Effector memory CD4-positive, alpha-beta T cell (primary cell): ENCODE data around the gene REEP6.

Source experiments
- DNase-seq, 3 donors: peaks; one replicate each; pipeline ENCODE4 v3.0.0-alpha.2; 2020
- H3K27ac ChIP-seq: 2 replicates; pipeline ENCODE4 v1.7.0; 2013; ENCODE audit warnings: mild to moderate bottlenecking, low read length, moderate library complexity; ENCODE audit not compliant: insufficient read depth, poor library complexity, severe bottlenecking
- H3K27me3 ChIP-seq: replicated peaks from 2 replicates; pipeline ENCODE4 v1.7.0; 2013; ENCODE audit warnings: mild to moderate bottlenecking, low read length; ENCODE audit not compliant: insufficient read depth, control insufficient read depth, poor library complexity, severe bottlenecking
- H3K36me3 ChIP-seq: 2 replicates; pipeline ENCODE4 v1.7.0; 2013; ENCODE audit warnings: mild to moderate bottlenecking, low read length, moderate library complexity; ENCODE audit not compliant: control insufficient read depth, insufficient read depth
- H3K4me1 ChIP-seq: 2 replicates; pipeline ENCODE4 v1.7.0; 2013; ENCODE audit warnings: low read length, mild to moderate bottlenecking; ENCODE audit not compliant: control insufficient read depth, insufficient read depth, poor library complexity, severe bottlenecking
- H3K4me3 ChIP-seq: 2 replicates; pipeline ENCODE4 v1.7.0; 2013; ENCODE audit warnings: low read length, low read depth, mild to moderate bottlenecking; ENCODE audit not compliant: insufficient read depth, poor library complexity, severe bottlenecking
- H3K9me3 ChIP-seq: 2 replicates; pipeline ENCODE4 v1.7.0; 2013; ENCODE audit warnings: mild to moderate bottlenecking, low read length, moderate library complexity; ENCODE audit not compliant: control insufficient read depth

Gene REEP6

GRCh38 chr19:1509602-1510441, 18.8 kb downstream of the REEP6 start:
- H3K4me1 ChIP-seq, result peaks cover 15% of the 10 kb centered on the region
- no peaks in the 10 kb centered on the region for H3K9me3 ChIP-seq
- no peak overlapping the region for H3K27ac ChIP-seq
- no peaks in the 10 kb centered on the region for H3K27me3 ChIP-seq
- DNase-seq, result no peak
- no peaks in the 10 kb centered on the region for H3K36me3 ChIP-seq
- H3K4me3 ChIP-seq, result no peak overlapping the region

GRCh38 chr19:1510442-1510806, 19.4 kb downstream of the REEP6 start:
- no peak overlapping the region for H3K27ac ChIP-seq
- no peak for DNase-seq
- H3K4me1 ChIP-seq, result peaks cover 15% of the 10 kb centered on the region
- no peaks in the 10 kb centered on the region for H3K27me3 ChIP-seq
- no peaks in the 10 kb centered on the region for H3K36me3 ChIP-seq
- H3K9me3 ChIP-seq, result no peaks in the 10 kb centered on the region
- no peak overlapping the region for H3K4me3 ChIP-seq

- peaks cover 15% of the 10 kb centered on the region for H3K4me1 ChIP-seq
- DNase-seq, result no peak
- H3K9me3 ChIP-seq, result no peaks in the 10 kb centered on the region
- no peaks in the 10 kb centered on the region for H3K27me3 ChIP-seq
- H3K36me3 ChIP-seq, result no peaks in the 10 kb centered on the region
- no peak overlapping the region for H3K27ac ChIP-seq
- H3K4me3 ChIP-seq, result no peak overlapping the region
Measured at GRCh38 chr19:1510807-1511206, 19.8 kb downstream of the REEP6 start.

GRCh38 chr19:1511318-1512317, 20.6 kb downstream of the REEP6 start:
- no peak overlapping the region for H3K27ac ChIP-seq
- H3K9me3 ChIP-seq, result no peaks in the 10 kb centered on the region
- no peak overlapping the region for H3K4me3 ChIP-seq
- no peaks in the 10 kb centered on the region for H3K27me3 ChIP-seq
- DNase-seq, result no peak
- no peaks in the 10 kb centered on the region for H3K36me3 ChIP-seq
- H3K4me1 ChIP-seq, result peaks cover 15% of the 10 kb centered on the region

- H3K27me3 ChIP-seq, result no peaks in the 10 kb centered on the region
- peak; percentile 28 to 42 (median 32) for DNase-seq
- H3K4me1 ChIP-seq, result peaks cover 8% of the 10 kb centered on the region
- peak within 1 kb of the TSS; percentile 54 for H3K4me3 ChIP-seq
- H3K27ac ChIP-seq, result no peak within 1 kb of the TSS
- no peaks in the 10 kb centered on the region for H3K9me3 ChIP-seq
- no peaks in the 10 kb centered on the region for H3K36me3 ChIP-seq
Measured at GRCh38 chr19:1512671-1513498, 21.9 kb downstream of the REEP6 start, which contains the start of gene ADAMTSL5. Gene ADAMTSL5 (minus strand): TSS chr19:1513019. CDS start chr19:1510943, 2,076 bp downstream.

GRCh38 chr19:1513499-1514294, 22.7 kb downstream of the REEP6 start:
- no peaks in the 10 kb centered on the region for H3K9me3 ChIP-seq
- H3K4me3 ChIP-seq, result peak overlapping the region; percentile 54
- no peak overlapping the region for H3K27ac ChIP-seq
- H3K4me1 ChIP-seq, result peaks cover 8% of the 10 kb centered on the region
- peak; percentile 36 to 52 (median 43) for DNase-seq
- H3K27me3 ChIP-seq, result no peaks in the 10 kb centered on the region
- no peaks in the 10 kb centered on the region for H3K36me3 ChIP-seq

- DNase-seq, result no peak
- Histone ChIP-seq H3K4me1 (peaks cover 8% of the 10 kb centered on the region), H3K36me3 (no peaks in the 10 kb centered on the region), H3K4me3 (no peak overlapping the region), H3K27ac (no peak overlapping the region), H3K27me3 (no peaks in the 10 kb centered on the region), H3K9me3 (no peaks in the 10 kb centered on the region)
Measured at GRCh38 chr19:1514295-1514661, 23.3 kb downstream of the REEP6 start.

- H3K27ac ChIP-seq, result no peak overlapping the region
- no peaks in the 10 kb centered on the region for H3K36me3 ChIP-seq
- H3K27me3 ChIP-seq, result no peaks in the 10 kb centered on the region
- no peak overlapping the region for H3K4me3 ChIP-seq
- H3K4me1 ChIP-seq, result peaks cover 8% of the 10 kb centered on the region
- no peak for DNase-seq
- H3K9me3 ChIP-seq, result no peaks in the 10 kb centered on the region
Measured at GRCh38 chr19:1514986-1515721, 24.2 kb downstream of the REEP6 start.
